Stomach smooth muscle (tissue), 2 donors: Measurements from ENCODE around the gene ARHGAP15.

ENCODE experiments used
- H3K27ac ChIP-seq: one replicate; pipeline ENCODE4 v1.7.0; 2013; ENCODE audit warnings: mild to moderate bottlenecking, low read length, inconsistent platforms
- H3K27me3 ChIP-seq, 2 donors: one replicate each; pipeline ENCODE4 v1.7.0; 2013; ENCODE audit warnings: low read length in 2 of 2; ENCODE audit not compliant: insufficient read depth in 2 of 2, control insufficient read depth in 1 of 2
- H3K36me3 ChIP-seq, 2 donors: one replicate each; pipeline ENCODE4 v1.7.0; 2013; ENCODE audit warnings: low read length in 2 of 2; ENCODE audit not compliant: control insufficient read depth in 2 of 2, insufficient read depth in 2 of 2
- H3K4me1 ChIP-seq: one replicate; pipeline ENCODE4 v1.7.0; 2013; ENCODE audit warnings: low read length; ENCODE audit not compliant: control insufficient read depth, insufficient read depth
- H3K4me3 ChIP-seq, 2 donors: one replicate each; pipeline ENCODE4 v1.7.0; 2013; ENCODE audit warnings: low read length in 2 of 2
- H3K9ac ChIP-seq, 2 donors: one replicate each; pipeline ENCODE4 v1.7.0; 2013; ENCODE audit warnings: low read length in 2 of 2, mild to moderate bottlenecking in 1 of 2
- H3K9me3 ChIP-seq, 2 donors: one replicate each; pipeline ENCODE4 v1.7.0; 2013; ENCODE audit warnings: low read length in 2 of 2; ENCODE audit not compliant: control insufficient read depth in 2 of 2
- donor health status: healthy.
- donor health status: Pancreatic carcinoma.

Gene ARHGAP15

DNA sequence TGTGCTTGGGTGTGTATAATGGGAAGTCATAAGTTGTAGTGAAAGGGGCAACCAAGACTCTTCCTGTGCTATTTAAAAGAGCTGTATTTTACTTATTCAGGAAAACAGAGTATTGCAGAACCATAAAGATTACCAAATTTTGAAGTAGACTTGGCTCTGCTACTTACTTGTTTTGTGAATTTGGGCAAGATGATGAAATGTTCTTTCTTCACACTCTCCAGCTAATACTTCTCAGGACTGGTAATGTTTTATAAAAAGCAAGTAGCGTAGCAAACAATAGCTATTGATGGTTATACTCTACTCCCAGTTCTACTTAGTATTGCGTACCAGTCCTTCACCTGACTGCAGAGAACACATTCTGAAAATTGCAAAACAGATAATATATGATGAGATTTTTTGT is 374.1 kb downstream of the ARHGAP15 start:
- Histone ChIP-seq H3K9ac (no peak overlapping the region), H3K9me3 (no peaks in the 10 kb centered on the region), H3K27me3 (no peaks in the 10 kb centered on the region), H3K36me3 (no peaks in the 10 kb centered on the region), H3K27ac (no peak overlapping the region), H3K4me1 (no peaks in the 10 kb centered on the region), H3K4me3 (no peak overlapping the region)

DNA sequence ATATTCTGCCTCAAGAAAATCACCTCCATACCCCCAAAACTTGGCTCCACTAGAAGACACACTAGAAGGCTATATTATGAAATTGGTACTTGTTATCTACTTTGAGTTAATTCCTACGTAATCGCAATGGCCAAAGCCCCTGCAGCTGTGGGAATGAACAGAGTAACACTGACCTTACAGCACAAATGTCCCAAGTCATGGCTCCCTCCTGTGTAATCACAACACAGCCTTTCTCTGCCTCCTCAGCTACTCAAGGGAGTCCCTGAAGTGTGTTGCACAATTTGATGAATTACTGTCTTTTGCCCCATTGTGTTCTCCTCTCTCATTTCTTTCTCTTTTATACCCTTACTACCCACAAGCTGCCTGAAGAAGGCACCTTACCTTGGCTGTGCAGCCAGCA is 375.2 kb downstream of the ARHGAP15 start:
- Histone ChIP-seq H3K4me3 (no peak overlapping the region), H3K36me3 (no peaks in the 10 kb centered on the region), H3K9ac (no peak overlapping the region), H3K27me3 (no peaks in the 10 kb centered on the region), H3K9me3 (no peaks in the 10 kb centered on the region), H3K4me1 (no peaks in the 10 kb centered on the region), H3K27ac (no peak overlapping the region)

- H3K36me3 ChIP-seq: no peaks in the 10 kb centered on the region
- no peaks in the 10 kb centered on the region for H3K4me1 ChIP-seq
- no peaks in the 10 kb centered on the region for H3K9me3 ChIP-seq
- H3K9ac ChIP-seq: no peak overlapping the region
- H3K27ac ChIP-seq: no peak overlapping the region
- H3K4me3 ChIP-seq: no peak overlapping the region
- H3K27me3 ChIP-seq: no peaks in the 10 kb centered on the region
These were observed 376.3 kb downstream of the ARHGAP15 start for GRCh38 chr2:143505542-143505941.

GRCh38 chr2:143513081-143513480 is 383.9 kb downstream of the ARHGAP15 start:
- Histone ChIP-seq H3K9me3 (no peaks in the 10 kb centered on the region), H3K36me3 (no peaks in the 10 kb centered on the region), H3K4me1 (no peaks in the 10 kb centered on the region), H3K9ac (no peak overlapping the region), H3K27ac (no peak overlapping the region), H3K4me3 (no peak overlapping the region), H3K27me3 (no peaks in the 10 kb centered on the region)

- no peaks in the 10 kb centered on the region for H3K9me3 ChIP-seq
- no peak overlapping the region for H3K9ac ChIP-seq
- no peaks in the 10 kb centered on the region for H3K36me3 ChIP-seq
- H3K27me3 ChIP-seq: no peaks in the 10 kb centered on the region
- no peak overlapping the region for H3K27ac ChIP-seq
- no peak overlapping the region for H3K4me3 ChIP-seq
- no peaks in the 10 kb centered on the region for H3K4me1 ChIP-seq
These were observed 385.2 kb downstream of the ARHGAP15 start for GRCh38 chr2:143514413-143514812.

DNA sequence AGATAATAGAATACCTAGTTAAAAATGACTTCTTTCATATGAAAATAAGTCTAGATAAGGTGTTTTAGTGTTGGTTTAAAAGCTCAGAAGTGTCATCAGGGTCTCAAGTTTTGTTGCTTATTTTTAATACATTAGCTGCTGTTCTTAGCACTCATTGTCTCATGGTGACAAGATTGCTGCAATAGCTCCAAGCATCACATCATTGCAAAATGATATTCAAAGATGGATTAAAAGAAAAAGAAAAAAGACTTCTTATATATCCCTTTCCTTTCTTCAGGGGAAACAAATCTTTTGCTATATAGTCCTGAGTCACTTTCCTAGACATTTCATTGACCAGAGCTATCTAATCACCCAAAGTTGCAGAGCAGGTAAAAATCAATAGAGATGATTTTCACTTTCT is 386.1 kb downstream of the ARHGAP15 start:
- no peak overlapping the region for H3K9ac ChIP-seq
- H3K27me3 ChIP-seq: no peaks in the 10 kb centered on the region
- no peak overlapping the region for H3K27ac ChIP-seq
- no peak overlapping the region for H3K4me3 ChIP-seq
- no peaks in the 10 kb centered on the region for H3K36me3 ChIP-seq
- H3K4me1 ChIP-seq: no peaks in the 10 kb centered on the region
- no peaks in the 10 kb centered on the region for H3K9me3 ChIP-seq

DNA sequence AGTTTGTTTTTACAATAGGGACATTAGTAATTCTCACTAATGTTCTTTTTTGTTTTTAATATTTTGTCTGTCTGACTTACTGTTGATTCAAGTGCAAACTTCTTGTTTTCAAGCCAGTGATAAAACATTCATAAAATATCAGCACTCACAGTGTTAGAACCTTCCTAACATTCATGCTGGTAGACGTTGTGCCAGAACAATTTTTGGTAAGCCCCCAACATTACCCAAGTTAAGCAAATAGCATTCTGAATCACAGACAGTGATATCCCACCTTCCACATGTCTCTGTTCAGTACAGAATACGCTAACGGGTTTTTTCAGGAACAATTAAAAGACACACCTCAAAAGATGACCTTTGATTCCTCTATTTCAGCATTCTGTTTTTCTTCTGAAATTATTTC is 390.3 kb downstream of the ARHGAP15 start:
- Histone ChIP-seq H3K27me3 (no peaks in the 10 kb centered on the region), H3K27ac (no peak overlapping the region), H3K36me3 (no peaks in the 10 kb centered on the region), H3K9ac (no peak overlapping the region), H3K4me1 (no peaks in the 10 kb centered on the region), H3K4me3 (no peak overlapping the region), H3K9me3 (no peaks in the 10 kb centered on the region)

- no peak overlapping the region for H3K27ac ChIP-seq
- no peak overlapping the region for H3K4me3 ChIP-seq
- no peaks in the 10 kb centered on the region for H3K9me3 ChIP-seq
- H3K4me1 ChIP-seq: no peaks in the 10 kb centered on the region
- H3K36me3 ChIP-seq: no peaks in the 10 kb centered on the region
- H3K9ac ChIP-seq: no peak overlapping the region
- no peaks in the 10 kb centered on the region for H3K27me3 ChIP-seq
These were observed 392.2 kb downstream of the ARHGAP15 start for GRCh38 chr2:143521396-143521795.

- H3K36me3 ChIP-seq: no peaks in the 10 kb centered on the region
- no peak overlapping the region for H3K27ac ChIP-seq
- no peaks in the 10 kb centered on the region for H3K27me3 ChIP-seq
- no peak overlapping the region for H3K4me3 ChIP-seq
- no peaks in the 10 kb centered on the region for H3K9me3 ChIP-seq
- H3K4me1 ChIP-seq: no peaks in the 10 kb centered on the region
- H3K9ac ChIP-seq: no peak overlapping the region
These were observed 393.5 kb downstream of the ARHGAP15 start for GRCh38 chr2:143522699-143523098.

DNA sequence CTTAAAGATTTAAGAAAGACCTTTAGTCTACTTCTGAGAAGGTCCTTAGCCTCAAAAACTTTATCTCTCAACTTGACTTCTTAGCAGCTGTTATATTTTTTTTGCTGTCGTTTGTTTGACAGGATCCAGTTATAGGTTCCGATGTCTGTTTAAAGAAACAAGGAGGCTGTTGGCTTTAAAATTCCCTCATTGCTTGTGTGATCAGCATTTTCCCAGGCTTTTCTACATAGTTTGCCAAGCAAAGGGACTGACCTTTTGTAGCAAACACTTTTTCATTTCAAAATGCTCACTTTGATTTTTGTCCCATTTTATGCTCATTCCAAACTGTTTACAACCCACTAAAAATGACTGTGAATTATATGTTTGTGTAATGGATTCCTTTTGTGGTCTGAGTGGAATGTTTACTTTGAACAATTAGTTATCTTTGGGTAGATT is 394.9 kb downstream of the ARHGAP15 start:
- no peak overlapping the region for H3K9ac ChIP-seq
- H3K27me3 ChIP-seq: no peaks in the 10 kb centered on the region
- no peaks in the 10 kb centered on the region for H3K4me1 ChIP-seq
- no peaks in the 10 kb centered on the region for H3K36me3 ChIP-seq
- H3K27ac ChIP-seq: no peak overlapping the region
- H3K4me3 ChIP-seq: no peak overlapping the region
- H3K9me3 ChIP-seq: no peaks in the 10 kb centered on the region

DNA sequence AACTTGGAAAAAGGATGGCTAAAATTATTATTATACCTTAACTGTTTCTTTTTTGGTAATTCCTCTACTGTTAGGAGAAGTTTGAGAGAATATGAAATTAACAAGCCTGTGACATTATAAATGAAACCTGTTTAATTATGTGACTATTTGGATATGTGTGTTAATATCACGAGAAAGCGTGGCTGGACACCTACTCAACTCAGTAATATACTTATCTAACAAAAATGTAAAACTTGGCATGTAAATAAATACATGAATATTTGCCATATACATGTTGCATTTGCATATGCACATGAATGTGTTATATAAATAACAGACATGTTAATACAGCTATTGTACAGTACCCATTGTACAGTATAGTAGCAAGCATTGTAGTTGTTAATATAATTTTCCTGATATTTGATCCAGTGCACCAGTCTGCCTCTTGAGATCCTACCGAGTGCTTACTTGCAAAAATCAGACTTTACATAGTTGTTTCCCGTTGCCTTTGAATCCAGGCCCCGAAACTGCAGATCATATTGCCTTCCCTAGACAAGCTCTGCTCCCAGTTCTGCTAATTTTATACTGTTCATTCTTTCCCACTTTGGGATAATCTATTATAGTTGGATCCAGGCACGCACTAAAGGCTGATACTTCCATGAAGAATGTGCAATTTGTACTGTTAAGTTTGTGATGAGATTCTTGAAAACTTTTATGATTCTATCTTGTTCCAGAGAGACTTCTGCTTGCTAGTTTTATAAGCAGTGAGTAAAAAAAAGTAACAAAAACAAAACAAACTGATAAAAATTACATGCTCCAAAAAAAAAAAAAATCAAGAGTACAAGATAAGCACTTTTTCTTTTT is 395.6 kb downstream of the ARHGAP15 start:
- H3K27ac ChIP-seq: no peak overlapping the region

More for the DNA sequence above, 395.6 kb downstream of the ARHGAP15 start:
- Histone ChIP-seq H3K27me3 (no peaks in the 10 kb centered on the region), H3K9me3 (no peaks in the 10 kb centered on the region), H3K4me1 (no peaks in the 10 kb centered on the region), H3K36me3 (no peaks in the 10 kb centered on the region), H3K9ac (no peak overlapping the region), H3K4me3 (no peak overlapping the region)
